RWPE1 (cell line): ENCODE results near the gene ANXA7.
"Not testable (repeated sequence)": the region's sequence is repeated elsewhere in the genome, so short reads cannot be mapped to it uniquely, and the experiment has no call there.

Source experiments
- CTCF ChIA-PET: fragments of 350-600 bp; sonication (Branson Sonifier 250); formaldehyde crosslinking; extraction: SDS; loops from one replicate; lab custom pipeline; 2021; lab: Yijun Ruan, JAX
- POLR2A ChIA-PET: fragments of 400-600 bp; formaldehyde crosslinking; extraction: SDS; loops from one replicate; lab custom pipeline; 2020; ENCODE audit warnings: antibody characterized with exemption; ENCODE audit not compliant: low non-redundant PET; lab: Yijun Ruan, JAX
- DNase-seq: peaks from one replicate; pipeline ENCODE4 v3.0.0; 2012; ENCODE audit warnings: low spot score
- H3K27ac ChIP-seq: fragments of 450-650 bp; 2 replicates; pipeline ENCODE4 v1.5.1; 2017
- TF ChIP-seq, protein P1 (sequence below): fragments of 450-650 bp; conservative IDR thresholded peaks from 2 replicates; pipeline ENCODE4 v1.5.1; 2017; ENCODE audit warnings: low read depth, mild to moderate bottlenecking

The ANXA7 gene

GRCh38 chr10:73338801-73339368 is 75.0 kb downstream of the ANXA7 start:
- TF ChIP-seq, protein P1, sequence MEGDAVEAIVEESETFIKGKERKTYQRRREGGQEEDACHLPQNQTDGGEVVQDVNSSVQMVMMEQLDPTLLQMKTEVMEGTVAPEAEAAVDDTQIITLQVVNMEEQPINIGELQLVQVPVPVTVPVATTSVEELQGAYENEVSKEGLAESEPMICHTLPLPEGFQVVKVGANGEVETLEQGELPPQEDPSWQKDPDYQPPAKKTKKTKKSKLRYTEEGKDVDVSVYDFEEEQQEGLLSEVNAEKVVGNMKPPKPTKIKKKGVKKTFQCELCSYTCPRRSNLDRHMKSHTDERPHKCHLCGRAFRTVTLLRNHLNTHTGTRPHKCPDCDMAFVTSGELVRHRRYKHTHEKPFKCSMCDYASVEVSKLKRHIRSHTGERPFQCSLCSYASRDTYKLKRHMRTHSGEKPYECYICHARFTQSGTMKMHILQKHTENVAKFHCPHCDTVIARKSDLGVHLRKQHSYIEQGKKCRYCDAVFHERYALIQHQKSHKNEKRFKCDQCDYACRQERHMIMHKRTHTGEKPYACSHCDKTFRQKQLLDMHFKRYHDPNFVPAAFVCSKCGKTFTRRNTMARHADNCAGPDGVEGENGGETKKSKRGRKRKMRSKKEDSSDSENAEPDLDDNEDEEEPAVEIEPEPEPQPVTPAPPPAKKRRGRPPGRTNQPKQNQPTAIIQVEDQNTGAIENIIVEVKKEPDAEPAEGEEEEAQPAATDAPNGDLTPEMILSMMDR, result no peak
- DNase-seq, result no peak
- CTCF ChIA-PET, result interaction anchor here (0.7 kb wide), 1 partner anchor 20 kb away, joined by 3 read pairs; the partner anchor contains the start of gene CFAP70
- no peak overlapping the region for H3K27ac ChIP-seq
- POLR2A ChIA-PET, result no interaction called here

DNA sequence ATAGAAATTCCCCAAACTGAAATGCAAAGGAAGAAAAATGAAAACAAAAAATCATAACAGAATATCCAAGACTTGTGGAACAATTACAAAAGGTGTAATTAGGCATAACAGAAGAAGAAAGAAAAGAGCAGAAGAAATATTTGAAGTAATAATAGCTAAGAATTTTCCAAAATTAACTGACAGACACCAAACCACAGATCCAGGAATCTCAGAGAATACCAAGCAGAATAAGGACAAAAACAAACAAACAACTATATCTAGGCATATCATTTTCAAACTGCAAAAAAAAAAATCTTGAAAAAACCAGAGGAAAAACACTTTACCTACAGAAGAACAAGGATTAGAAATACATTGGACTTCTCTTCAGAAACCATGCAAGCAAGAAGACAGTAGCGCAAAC is 80.7 kb downstream of the ANXA7 start:
- ChIA-PET POLR2A (no interaction called here), CTCF (no interaction called here)
- no peak overlapping the region for H3K27ac ChIP-seq
- DNase-seq, result no peak
- TF ChIP-seq, protein P1, result no peak

DNA sequence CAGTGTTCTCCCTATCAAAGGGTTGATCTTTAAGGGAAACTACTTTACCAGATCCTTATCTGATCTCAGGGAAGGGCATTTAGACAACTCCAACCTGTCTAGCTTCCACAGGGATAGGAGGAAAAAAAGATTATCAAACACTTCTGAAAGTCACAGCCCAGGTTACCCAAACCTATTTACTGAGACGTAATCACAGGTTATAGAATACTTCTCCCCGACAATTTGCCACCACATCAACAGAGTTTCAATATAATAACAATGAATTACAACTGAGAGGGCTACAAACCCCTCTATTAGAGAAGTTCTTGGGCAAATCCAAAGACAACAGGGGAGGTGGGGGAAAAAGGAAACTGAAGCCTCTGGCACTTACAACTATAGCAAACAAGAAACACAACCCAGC is 81.5 kb downstream of the ANXA7 start:
- TF ChIP-seq, protein P1, result no peak
- CTCF ChIA-PET, result interaction anchor here (0.6 kb wide), 1 partner anchor 613 kb away, joined by 3 read pairs; no protein-coding TSS in a partner anchor
- DNase-seq, result no peak
- no peak overlapping the region for H3K27ac ChIP-seq
- POLR2A ChIA-PET, result no interaction called here

GRCh38 chr10:73328523-73328922 is 85.3 kb downstream of the ANXA7 start:
- H3K27ac ChIP-seq, CTCF ChIA-PET, POLR2A ChIA-PET, DNase-seq: not testable (repeated sequence)

- POLR2A ChIA-PET, H3K27ac ChIP-seq, DNase-seq, CTCF ChIA-PET: not testable (repeated sequence)
These were observed 88.6 kb downstream of the ANXA7 start for GRCh38 chr10:73325290-73325689.
